ENCODE data around the gene KDM6A.
"Not testable (repeated sequence)": the region's sequence is repeated elsewhere in the genome, so short reads cannot be mapped to it uniquely, and the experiment has no call there.

KDM6A gene

DNA sequence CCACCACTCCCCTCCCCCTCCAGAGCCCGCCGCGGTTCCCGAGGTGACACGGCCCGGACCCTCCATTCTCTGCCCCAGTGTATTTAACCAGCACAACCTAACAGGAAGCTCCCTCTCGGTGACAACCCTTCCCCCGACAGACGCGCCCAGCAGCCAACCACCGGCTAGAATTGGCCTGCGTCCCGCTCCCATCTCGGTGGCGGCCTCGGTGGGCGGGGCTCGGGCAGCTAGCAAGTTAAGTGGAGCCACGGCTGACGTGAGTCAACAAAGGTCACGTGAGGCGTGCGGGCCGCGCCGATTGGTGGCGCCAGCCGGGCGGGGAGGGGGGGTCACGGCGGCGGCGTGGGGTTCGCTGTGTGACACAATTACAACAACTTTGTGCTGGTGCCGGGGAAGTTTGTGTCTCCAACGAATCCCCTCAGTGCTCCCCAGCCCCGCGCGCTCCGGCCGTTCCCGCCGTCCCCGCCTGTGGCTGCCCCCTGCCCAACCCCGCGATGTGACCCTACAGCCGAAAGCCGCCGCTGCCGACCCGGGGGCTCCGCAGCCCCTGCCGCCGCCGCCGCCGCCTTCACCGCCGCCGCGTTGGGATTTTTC, at the start of gene KDM6A:
Gene KDM6A (plus strand): TSS at position 368 of the 594 bp plus-strand sequence. CDS start 364 bp downstream, outside the sequence.
- DNase-seq (ENCODE audit: low spot score) = peak; percentile 95

DNA sequence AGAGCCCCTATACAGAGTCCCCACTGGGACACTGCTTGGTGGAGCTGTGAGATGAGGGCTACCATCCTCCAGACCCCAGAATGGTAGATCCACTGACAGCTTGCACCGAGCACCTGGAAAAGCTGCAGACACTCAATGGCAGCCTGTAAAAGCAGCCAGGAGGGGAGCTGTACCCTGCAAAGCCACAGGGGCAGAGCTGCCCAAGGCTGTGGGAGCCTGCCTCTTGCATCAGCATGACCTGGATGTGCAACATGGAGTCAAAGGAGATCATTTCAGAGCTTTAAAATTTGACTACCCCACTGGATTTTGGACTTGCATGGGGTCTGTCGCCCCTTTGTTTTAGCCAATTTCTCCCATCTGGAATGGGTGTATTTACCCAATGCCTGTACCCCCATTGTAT, 49.8 kb upstream of the KDM6A start:
- not testable (repeated sequence) for DNase-seq (ENCODE audit: low spot score)

DNA sequence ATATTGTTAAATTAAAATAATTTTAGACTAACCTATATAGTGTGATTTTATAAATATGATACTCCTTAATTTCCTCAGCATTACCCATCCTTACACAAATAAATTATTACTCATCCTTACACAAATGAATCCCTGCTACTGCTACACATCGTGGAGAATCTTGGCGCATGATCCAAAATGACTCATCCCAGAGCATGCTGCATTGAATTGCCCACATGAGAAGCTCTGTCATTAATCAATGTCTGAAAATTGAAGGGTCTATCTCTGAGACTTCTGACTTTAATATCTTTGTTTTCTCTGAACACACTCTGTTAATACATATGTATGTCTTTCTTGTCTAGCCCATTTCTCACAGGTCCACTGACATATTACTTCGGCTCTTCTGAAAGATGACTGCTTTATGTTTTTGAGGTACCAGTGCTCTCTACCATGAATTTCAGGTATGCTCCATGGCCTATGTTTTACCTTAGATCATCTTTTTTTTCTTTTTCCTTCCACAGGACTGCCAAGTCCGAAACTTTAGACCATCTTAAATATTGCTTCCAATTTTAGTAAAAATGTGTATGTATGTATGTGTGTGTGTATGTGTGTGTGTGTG, 44.9 kb upstream of the KDM6A start:
- peak; percentile 64 for DNase-seq (ENCODE audit: low spot score)

DNA sequence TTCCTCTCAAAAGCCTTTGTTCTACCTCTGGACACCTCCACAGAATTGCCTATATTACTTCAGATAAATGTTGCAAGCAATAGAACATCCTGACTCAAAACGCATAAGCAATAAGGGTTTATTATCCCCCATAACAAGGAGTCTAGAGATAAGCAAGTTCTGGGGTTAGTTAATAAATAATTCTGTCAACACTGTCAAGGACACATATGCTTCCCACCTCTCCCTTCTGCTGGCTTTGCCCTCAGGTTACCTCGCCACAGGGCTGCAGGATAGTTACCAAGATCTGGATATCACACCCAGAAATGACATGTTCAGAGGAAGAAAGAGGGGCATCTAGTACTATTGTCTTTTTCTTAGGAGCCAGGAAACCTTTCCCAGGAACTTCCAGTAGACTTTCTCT, 43.2 kb upstream of the KDM6A start:
- no peak for DNase-seq (ENCODE audit: low spot score)

DNA sequence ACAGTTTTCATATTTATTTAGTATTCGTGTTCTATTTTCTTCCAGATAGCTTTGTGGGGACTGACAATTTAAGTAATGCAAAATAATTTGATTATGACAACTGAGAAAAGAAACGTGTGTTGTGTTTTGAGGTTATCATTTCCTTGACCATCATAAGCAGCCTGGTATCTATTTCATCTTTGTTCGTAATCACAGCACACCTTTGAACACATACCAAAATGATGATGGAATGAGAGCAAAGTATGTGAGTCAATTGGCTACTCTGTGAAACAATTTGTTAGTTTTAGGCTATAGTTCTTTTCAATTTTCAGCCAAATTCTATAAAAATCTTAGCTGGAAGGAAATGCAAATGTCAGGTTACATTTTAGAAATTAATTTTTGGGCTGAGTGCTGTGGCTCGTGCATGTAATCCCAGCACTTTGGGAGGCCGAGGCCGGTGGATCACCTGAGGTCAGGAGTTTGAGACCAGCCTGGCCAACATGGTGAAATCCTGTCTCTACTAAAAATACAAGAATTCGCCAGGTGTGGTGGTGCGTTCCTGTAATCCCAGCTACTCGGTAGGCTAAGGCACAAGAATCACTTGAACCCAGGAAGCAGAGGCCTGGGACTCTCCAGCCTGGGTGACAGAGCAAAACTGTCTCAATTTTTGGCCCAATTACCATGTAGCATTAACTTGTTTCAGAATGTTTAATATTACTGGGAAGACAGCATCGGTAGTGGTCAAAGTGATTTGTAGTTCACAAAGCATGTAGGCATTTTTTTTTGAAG, 30.3 kb upstream of the KDM6A start:
- no peak for DNase-seq (ENCODE audit: low spot score)

DNA sequence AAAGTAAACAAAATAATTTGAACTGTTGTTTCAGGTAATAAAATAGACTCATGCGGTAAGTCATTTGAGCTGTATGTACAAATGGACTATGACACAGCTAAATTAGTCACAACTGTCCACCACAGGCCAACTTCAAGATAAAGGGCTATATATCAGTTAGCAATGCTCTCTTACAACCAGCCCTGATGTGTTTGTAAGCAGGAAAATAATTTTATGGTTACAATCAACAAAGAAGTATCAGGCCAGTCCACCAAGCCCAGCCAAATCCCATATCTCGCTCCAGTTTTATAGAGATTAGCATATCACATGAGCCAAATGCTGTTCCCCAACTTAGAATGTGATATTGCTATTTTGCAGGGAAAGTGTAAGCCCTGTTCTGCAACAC, 29.7 kb upstream of the KDM6A start:
- no peak for DNase-seq (ENCODE audit: low spot score)

DNA sequence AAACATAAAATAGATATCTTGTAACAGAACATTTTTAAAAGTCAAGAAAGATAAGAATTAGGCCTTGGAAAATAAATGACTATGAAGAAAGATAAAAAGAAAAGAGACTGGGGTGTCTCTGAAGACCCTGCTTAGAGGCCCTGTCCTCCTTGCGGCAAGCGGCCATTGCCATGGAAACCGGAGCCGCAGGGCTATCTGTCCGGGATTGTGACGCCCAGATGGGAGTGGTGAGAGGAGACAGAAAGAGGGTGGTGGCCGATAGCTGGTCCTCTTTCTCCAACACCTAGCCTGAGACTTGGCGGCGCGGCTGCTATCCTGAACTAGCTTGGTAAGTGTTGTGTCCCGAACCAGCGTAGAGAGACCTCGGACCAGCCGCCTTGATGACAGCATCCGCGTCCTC, 29.2 kb upstream of the KDM6A start, which contains the start of gene DUSP21:
Gene DUSP21 (plus strand): TSS at position 269 of the 400 bp plus-strand sequence. CDS start 112 bp downstream, at position 381.
- no peak for DNase-seq (ENCODE audit: low spot score)

DNA sequence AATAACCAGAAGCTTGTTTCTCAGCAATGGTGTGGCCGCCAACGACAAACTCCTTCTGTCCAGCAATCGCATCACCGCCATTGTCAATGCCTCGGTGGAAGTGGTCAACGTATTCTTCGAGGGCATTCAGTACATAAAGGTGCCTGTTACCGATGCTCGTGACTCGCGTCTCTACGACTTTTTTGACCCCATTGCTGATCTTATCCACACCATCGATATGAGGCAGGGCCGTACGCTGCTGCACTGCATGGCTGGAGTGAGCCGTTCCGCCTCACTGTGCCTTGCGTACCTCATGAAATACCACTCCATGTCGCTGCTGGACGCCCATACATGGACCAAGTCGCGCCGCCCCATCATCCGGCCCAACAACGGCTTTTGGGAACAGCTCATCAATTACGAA, 28.8 kb upstream of the KDM6A start:
- no peak for DNase-seq (ENCODE audit: low spot score)

DNA sequence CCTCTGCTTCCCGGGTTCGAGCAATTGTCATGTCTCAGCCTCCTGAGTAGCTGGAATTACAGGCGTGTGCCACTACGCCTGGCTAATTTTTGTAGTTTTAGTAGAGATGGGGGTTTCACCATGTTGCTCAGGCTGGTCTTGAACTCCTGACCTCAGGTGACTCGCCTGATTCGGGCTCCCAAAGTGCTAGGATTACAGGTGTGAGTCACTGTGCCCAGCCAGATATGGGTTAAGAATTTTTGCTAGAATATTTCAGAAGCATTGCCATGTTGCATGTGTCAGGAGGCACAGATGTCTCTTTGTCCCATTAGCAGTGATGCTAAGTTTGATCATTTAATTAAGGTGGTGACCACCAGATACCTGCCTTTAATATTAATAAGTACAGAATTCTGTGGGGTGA, 22.1 kb upstream of the KDM6A start:
- not testable (repeated sequence) for DNase-seq (ENCODE audit: low spot score)

DNA sequence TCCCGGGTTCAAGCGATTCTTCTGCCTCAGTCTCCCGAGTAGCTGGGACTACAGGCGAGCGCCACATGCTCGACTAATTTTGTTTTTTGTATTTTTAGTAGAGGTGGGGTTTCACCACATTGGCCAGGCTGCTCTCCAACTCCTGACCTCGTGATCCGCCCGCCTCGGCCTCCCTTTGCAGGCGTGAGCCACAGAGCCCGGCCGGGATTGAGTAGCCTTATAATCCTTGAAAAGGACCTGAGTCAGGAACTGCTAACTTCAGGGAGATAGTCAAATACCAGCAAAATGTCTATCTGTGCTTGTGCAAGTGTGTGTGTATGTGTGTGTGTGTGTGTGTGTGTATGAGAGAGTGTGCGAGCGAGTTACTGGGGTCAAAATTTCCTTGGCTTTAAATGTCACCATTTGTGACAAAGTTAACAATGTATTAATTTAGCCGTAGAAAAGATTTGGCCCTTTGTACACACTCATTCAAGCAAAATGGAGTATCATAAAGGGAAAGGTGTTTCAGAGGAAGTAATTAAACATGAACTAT, 1.8 kb upstream of the KDM6A start:
- DNase-seq (ENCODE audit: low spot score) = peak; percentile 7

DNA sequence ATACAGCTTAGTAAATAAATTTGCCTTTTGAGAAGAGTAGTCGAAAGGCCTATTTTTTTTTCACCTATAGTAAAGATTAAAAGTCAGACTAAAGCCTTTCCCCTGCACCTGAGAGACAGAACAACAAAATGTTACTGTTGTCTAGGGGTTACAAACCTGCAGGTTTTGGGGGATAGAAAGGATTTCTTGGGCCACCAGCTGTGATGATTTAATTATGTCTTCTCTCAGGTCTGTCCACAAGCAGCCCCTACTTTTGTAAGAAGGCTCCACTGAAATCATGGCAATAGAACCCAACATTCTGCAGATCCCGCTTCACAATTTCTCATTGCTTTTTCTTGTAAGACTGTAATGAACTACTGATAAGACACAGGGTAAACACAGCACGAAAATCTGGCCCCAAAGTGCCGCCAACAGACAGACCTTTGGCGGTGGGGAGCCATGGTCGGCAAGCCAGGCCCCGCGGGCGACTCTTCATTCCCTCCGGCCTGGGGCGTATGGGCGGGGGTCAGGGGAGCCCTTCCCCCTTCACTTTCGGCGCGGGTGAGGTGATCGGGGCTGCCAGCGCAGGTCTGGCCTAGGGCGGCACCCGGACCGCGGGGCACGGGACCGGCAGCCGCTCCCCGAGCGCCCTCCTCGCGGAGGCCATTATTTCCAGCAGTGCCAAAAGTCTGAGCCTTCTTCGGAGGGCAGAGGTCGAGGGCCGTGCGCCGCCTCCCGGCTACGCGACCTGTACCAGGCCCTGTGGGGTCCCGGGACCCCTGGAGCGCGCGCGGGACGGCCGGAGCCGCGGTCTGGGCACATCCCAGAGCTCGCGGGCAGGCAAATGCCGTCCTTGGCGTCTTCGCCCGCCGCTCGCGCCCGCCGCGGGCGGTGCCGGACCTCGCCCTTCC, 812 bp upstream of the KDM6A start:
- peak; percentile 46 for DNase-seq (ENCODE audit: low spot score)

DNA sequence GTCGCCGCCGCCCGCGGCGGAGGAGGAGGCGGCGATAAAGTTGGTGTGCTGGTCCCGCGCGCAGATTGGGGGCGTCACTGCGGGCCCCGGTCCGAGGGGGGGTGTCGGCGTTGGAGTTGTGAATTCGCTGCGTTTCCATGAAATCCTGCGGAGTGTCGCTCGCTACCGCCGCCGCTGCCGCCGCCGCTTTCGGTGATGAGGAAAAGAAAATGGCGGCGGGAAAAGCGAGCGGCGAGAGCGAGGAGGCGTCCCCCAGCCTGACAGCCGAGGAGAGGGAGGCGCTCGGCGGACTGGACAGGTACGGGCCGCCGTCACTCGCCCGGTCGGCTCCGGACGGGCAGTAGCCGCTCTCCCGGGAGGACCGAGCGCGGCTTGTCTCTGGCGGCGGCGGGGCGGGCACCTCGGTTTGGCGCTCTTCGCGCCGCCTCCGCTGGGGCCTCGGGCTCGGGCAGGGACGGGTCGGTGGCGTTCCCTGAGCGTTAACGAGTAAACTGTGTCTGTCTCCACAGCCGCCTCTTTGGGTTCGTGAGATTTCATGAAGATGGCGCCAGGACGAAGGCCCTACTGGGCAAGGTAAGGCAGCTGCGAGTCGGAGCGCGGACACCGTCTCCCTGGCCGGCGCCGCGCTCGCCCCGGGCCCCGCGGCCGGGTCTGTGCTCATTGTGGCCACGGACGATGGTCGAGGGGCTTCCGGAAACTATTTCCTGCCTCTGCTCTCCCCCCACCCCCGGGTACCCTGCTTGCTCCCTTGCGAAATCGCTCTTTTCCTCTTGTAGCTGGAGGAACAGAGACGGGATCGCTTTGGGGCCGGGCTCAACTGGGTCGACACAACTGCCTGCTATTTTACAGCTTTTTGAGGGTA, 658 bp downstream of the KDM6A start:
- DNase-seq (ENCODE audit: low spot score) = peak; percentile 30

DNA sequence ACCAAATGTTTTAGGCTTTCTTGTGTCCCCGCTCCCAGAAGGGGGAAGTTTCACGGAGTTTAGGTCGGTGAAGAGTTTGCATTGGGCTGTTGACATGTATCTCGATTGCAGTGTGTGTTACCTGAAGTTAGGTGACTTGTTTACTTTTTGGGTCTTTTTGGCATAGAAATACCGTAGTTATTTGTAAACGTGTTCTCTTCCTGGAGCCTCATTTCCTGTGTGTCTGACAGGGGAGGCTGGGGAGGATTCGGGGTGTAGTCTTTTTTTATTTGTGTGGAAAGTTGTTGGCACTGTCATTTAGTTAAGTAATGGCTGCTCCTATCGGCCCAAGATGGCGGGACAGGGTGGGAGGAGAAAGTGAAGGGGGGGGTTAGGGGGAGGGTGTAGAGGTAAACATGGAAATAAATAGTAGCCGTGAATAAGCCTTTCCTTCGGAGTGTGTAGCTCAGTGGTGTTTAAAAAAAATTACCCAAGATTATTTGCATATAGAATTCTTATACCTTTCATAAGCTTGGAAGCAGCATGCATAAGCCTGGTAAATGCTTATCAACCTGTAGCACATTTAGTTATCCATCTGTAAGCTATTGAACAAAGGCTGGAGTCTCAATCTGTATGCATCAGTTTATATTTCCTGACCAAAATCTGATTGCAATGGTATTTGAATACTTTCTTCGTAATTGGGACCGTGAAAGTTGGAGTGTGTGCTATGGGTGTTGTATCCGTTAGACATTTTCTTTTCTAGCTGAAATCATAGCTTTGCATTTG, 1.6 kb downstream of the KDM6A start:
- peak; percentile 20 for DNase-seq (ENCODE audit: low spot score)

DNA sequence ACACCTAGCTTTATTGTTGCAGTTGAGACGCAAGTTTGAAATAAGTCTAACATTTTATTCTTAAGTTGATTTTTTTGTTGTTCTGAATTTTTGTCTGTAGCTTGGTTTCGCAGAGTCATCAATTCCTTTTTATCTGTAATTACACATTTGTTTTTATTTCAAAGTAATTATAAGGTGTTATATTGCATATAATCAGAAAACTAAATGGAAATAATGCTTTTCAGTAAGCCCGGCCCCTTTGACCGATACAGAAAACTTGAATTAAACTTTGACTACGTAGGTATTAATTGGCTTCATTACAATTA, 2.1 kb downstream of the KDM6A start:
- no peak for DNase-seq (ENCODE audit: low spot score)

DNA sequence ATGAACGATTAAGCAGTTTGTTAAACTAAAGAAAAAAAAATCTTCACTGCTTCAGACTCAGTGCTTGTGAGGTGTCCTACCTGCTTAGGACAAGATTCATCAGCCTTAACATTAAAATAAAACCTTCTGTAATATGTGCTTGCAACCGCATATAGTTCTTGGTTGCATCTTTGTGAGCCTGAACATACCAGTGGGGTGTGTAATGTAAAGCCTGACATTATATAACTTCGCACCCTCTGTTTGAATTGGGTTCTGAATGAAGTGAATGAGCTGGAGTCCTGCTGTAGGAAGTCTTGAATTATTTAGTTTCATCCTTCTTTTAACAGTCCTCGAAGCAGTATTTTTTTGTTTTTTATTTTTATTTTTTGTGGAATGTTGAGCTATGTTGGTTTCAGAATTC, 3.1 kb downstream of the KDM6A start:
- no peak for DNase-seq (ENCODE audit: low spot score)

DNA sequence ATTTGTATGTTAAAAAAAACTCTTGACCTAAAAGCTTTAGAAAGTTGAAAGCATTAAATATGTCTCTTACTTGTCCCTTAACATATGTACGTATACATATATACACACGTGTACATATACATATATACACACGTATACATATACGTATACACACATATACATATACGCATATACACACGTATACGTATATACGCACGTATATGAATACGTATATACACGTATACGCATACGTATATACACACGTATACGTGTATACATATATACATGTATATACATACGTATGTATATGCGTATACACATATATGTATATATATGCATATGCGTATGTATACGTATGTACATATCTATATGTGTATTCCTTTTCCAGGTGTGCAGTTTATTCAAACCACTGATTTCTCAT, 3.8 kb downstream of the KDM6A start:
- DNase-seq (ENCODE audit: low spot score) = no peak

DNA sequence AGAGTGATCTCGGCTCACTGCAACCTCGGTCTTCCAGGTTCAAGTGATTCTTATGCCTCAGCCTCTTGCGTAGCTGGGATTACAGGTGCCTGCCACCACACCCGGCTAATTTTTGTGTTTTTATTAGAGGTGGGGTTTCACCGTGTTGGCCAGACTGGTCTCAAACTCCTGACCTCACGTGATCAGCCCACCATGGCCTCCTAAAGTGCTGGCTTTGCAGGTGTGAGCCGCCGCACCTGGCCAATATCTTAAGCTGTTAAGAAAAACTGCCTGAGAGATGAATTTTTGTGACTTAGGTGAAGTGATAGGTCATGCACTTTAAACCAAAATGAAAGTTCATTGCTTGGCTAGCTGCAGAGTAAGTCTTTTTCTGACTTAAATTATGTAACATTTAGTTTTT, 5.8 kb downstream of the KDM6A start:
- DNase-seq (ENCODE audit: low spot score) = no peak

DNA sequence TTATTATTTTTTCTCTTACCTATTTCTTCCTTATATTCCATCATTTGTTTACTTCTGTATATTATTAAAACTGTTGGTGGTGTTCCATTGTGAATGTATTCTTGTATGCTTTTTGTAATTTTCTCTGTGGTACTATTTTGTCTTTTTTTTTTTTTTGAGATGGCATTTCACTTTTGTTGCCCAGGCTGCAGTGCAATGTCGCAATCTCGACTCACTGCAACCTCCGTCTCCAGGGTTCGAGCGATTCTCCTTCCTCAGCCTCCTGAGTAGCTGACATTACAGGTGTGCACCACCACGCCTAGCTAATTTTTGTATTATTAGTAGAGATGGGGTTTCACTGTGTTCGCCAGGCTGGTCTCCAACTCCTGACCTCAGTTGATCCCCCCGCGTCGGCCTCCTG, 8.6 kb downstream of the KDM6A start:
- no peak for DNase-seq (ENCODE audit: low spot score)

DNA sequence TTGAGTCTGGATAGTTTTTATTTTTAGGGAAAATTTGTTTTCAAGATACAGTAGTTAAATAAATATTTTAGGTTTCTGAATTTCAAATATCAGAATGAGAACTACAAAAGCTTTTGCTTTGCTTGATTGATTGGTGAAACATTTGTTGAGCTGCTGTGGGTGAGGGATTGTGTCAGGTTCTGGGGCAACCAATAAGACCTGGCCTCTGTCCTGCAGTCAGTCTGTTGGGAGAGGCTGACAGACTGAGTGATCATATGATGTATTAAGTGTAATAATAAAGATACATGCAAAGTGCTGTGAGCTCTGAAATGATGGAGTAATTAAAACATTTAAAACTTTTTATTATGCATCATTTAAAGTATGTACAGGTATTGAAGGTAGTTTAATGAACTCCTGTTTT, 9.6 kb downstream of the KDM6A start:
- no peak for DNase-seq (ENCODE audit: low spot score)

DNA sequence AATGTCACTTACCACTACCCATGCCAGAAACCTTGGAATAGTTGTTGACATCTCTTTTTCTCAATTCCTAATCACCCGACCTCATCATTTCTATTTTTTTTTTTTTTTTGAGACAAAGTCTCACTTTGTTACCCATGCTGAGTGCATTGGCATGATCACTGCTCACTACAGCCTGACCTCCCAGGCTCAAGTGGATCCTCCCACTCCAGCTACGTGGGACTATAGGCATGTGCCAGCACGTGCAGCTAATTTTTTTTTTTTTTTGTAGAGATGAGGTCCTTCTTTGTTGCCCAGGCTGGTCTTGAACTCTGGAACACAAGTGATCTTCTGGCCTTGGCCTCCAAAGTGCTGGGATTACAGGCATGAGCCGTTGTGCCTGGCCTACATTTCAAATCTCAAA, 12.0 kb downstream of the KDM6A start:
- DNase-seq (ENCODE audit: low spot score) = no peak

DNA sequence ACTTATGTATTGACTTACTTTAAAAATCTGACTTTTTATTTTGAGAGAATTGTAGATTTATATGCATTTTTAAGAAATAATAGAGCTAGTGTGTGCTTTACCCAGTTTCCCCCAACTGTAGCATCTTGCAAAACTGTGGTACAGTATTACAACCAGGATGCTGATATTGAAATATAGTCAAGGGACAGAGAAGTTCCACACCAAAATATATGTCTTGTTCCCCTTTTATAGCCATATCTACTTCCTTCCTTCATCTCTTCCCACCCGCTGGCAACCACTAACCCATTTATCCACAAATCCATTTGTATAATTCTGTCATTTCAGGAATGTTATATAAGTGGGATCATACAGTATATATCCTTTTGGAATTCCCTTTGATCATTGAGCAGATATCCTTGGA, 16.8 kb downstream of the KDM6A start:
- DNase-seq (ENCODE audit: low spot score) = no peak

Data from AG20443 (cell line).